Fibroblast of lung (primary cell): ENCODE data around the gene AFMID. TPM values are rescaled to one million over a fixed set of nuclear protein-coding genes. Genes with fewer than 3 reads are reported as not detected.

Experiments
- DNase-seq, 2 donors: peaks; one replicate each; pipeline versions ENCODE4 v3.0.0 to v3.0.0-alpha.2; 2010; ENCODE audit warnings: low read depth in 2 of 2
- H2AFZ ChIP-seq: 2 replicates; pipeline ENCODE4 v1.5.1; 2012; ENCODE audit warnings: low read length, control low read depth, inconsistent platforms
- H3K27ac ChIP-seq: 2 replicates; pipeline ENCODE4 v1.5.1; 2011; ENCODE audit warnings: low read length, control low read depth; ENCODE audit not compliant: insufficient read depth
- H3K27me3 ChIP-seq: 2 replicates; pipeline ENCODE4 v1.5.1; 2011; ENCODE audit warnings: mild to moderate bottlenecking, low read length; ENCODE audit not compliant: control insufficient read depth, insufficient read depth
- H3K36me3 ChIP-seq: 2 replicates; pipeline ENCODE4 v1.5.1; 2011; ENCODE audit warnings: low read length; ENCODE audit not compliant: control insufficient read depth, insufficient read depth
- H3K4me1 ChIP-seq: 2 replicates; pipeline ENCODE4 v1.5.1; 2011; ENCODE audit warnings: low read length; ENCODE audit not compliant: control insufficient read depth, insufficient read depth; ENCODE audit errors: extremely low read depth
- H3K4me2 ChIP-seq: 2 replicates; pipeline ENCODE4 v1.5.1; 2011; ENCODE audit warnings: low read length, control low read depth; ENCODE audit not compliant: insufficient read depth; ENCODE audit errors: extremely low read depth
- H3K4me3 ChIP-seq, 4 experiments: fragments of 200-600 bp in 1 of 4; sonication (generic) in 1 of 4; replicated peaks in 1 of 4; 2 replicates each; pipeline ENCODE4 v1.5.1; 2011 to 2016; ENCODE audit warnings: low read length in 4 of 4, low read depth in 3 of 4, mild to moderate bottlenecking in 3 of 4, control low read depth in 2 of 4, inconsistent platforms in 1 of 4, mixed read lengths in 1 of 4; ENCODE audit not compliant: insufficient read depth in 1 of 4; ENCODE audit errors: control extremely low read depth in 1 of 4
- H3K79me2 ChIP-seq: 2 replicates; pipeline ENCODE4 v1.5.1; 2012; ENCODE audit warnings: mild to moderate bottlenecking, low read length, inconsistent platforms; ENCODE audit not compliant: control insufficient read depth, insufficient read depth
- H3K9ac ChIP-seq: 2 replicates; pipeline ENCODE4 v1.5.1; 2011; ENCODE audit warnings: mild to moderate bottlenecking, low read length, control low read depth; ENCODE audit not compliant: insufficient read depth
- H3K9me3 ChIP-seq: 2 replicates; pipeline ENCODE4 v1.5.1; 2012; ENCODE audit warnings: low read depth, low read length; ENCODE audit not compliant: control insufficient read depth, insufficient read depth
- H4K20me1 ChIP-seq: 2 replicates; pipeline ENCODE4 v1.5.1; 2011; ENCODE audit warnings: low read length; ENCODE audit not compliant: control insufficient read depth, insufficient read depth; ENCODE audit errors: extremely low read depth
- EZH2 ChIP-seq: IDR thresholded peaks from 2 replicates; pipeline ENCODE4 v1.5.1; 2012; ENCODE audit warnings: low read length, control low read depth, mild to moderate bottlenecking; ENCODE audit errors: missing control alignments
- polyA plus RNA-seq, 2 donors: library from polyadenylated mRNA; depleted of rRNA in 1 of 2; stranded (reverse) in 1 of 2; unstranded in 1 of 2; fragments of >200 nt; gene quantifications; 2 replicates each; pipeline ENCODE4 v1.2.1, GENCODE V29; 2011 to 2012; ENCODE audit warnings: missing spikeins in 1 of 2
- total RNA-seq: library from RNA; depleted of rRNA; stranded (reverse); fragments of >200 nt; gene quantifications from 2 replicates; pipeline ENCODE4 v1.2.1, GENCODE V29; 2014
- TF ChIP-seq, protein P1 (sequence below), 2 donors: IDR thresholded peaks in 1 of 2; conservative IDR thresholded peaks in 1 of 2; 1 replicate in 1 of 2; 2 replicates in 1 of 2; pipeline ENCODE4 v1.5.1; 2011 to 2012; ENCODE audit warnings: low read length in 2 of 2, control low read depth in 1 of 2, inconsistent platforms in 1 of 2, low read depth in 1 of 2, mild to moderate bottlenecking in 1 of 2

AFMID gene
- total and polyA plus RNA-seq, 2 donors (not counting 1 experiment from before 2014, with no cell fraction given), result 28.1 to 29.2 TPM

DNA sequence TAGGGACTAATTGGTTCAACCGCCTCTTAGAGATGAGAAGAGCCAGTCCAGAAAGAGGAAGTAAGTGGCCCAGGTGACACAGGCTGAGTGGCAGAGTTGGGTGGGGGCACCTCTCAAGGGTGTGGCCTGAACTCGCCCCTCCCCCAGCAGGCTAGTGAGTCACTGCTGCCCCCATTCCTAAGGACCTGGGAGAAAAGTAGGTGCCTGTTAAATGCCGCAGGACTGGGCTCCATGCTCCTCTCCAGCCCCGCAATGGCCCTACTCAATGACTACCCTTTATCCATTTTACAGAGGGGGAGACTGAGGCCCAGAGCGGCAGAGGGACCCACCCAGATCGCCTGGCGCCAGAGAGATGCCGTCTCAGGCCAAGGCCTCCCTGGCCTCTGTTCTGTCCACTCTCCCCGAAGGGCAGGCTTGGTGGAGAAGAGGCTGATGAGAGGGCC is 52.3 kb downstream of the AFMID start:
- Histone ChIP-seq H4K20me1 (no peaks in the 10 kb centered on the region), H2AFZ (no peak overlapping the region), H3K4me2 (no peak overlapping the region), H3K79me2 (no peaks in the 10 kb centered on the region), H3K4me3 (no peak overlapping the region), H3K9ac (no peak overlapping the region), H3K4me1 (no peaks in the 10 kb centered on the region), H3K36me3 (no peaks in the 10 kb centered on the region), H3K27ac (no peak overlapping the region), H3K9me3 (no peaks in the 10 kb centered on the region), H3K27me3 (peaks cover 3% of the 10 kb centered on the region)
- TF ChIP-seq, protein P1, sequence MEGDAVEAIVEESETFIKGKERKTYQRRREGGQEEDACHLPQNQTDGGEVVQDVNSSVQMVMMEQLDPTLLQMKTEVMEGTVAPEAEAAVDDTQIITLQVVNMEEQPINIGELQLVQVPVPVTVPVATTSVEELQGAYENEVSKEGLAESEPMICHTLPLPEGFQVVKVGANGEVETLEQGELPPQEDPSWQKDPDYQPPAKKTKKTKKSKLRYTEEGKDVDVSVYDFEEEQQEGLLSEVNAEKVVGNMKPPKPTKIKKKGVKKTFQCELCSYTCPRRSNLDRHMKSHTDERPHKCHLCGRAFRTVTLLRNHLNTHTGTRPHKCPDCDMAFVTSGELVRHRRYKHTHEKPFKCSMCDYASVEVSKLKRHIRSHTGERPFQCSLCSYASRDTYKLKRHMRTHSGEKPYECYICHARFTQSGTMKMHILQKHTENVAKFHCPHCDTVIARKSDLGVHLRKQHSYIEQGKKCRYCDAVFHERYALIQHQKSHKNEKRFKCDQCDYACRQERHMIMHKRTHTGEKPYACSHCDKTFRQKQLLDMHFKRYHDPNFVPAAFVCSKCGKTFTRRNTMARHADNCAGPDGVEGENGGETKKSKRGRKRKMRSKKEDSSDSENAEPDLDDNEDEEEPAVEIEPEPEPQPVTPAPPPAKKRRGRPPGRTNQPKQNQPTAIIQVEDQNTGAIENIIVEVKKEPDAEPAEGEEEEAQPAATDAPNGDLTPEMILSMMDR (conservative IDR thresholded peaks at IDR 0.05 in 1 of 2, IDR thresholded peaks at IDR 0.05 in 1 of 2; ENCODE audit: low read depth in 1 of 2, low read length in 2 of 2), result no peak
- no peak for TF ChIP-seq EZH2
- no peak for DNase-seq

DNA sequence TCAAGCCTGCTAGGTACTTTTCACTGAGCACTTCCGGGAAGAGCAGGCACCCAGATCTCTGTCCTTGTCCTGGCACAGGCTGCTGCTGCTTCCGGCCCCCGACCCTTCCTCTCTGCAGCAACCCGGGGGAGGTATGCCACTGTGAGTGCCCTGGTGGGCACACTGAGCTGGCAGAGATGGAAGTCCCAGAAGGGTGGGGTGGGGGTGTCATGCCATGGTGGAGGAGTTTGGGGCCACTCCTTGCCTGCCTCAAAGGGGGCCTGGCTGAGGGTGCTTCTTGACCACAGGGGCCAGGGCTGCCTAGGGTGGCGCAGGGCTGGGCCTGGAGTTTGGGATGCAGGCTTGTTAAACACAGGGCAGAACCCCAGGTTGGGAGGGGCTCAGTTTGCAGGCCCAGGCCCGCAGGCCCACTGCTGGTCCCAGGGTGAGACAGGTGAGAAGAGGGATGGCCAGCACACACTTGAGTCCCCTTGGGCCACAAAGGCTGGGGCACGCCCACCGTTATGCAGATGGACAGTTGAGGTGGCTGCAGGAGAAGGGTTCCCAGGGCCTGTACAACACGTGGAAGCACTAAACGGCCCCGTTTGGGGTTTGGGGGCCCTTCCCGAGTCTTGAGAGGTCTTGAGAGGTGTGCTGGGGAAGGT is 53.0 kb downstream of the AFMID start:
- no peak overlapping the region for H2AFZ ChIP-seq
- no peak overlapping the region for H3K4me2 ChIP-seq
- peaks cover 3% of the 10 kb centered on the region for H3K27me3 ChIP-seq
- no peak overlapping the region for H3K4me3 ChIP-seq
- H3K79me2 ChIP-seq, result no peaks in the 10 kb centered on the region
- H3K9ac ChIP-seq, result no peak overlapping the region
- no peak overlapping the region for H3K27ac ChIP-seq
- H3K36me3 ChIP-seq, result no peaks in the 10 kb centered on the region
- H3K9me3 ChIP-seq, result no peaks in the 10 kb centered on the region
- DNase-seq, result no peak
- TF ChIP-seq EZH2, result no peak
- TF ChIP-seq, protein P1 (conservative IDR thresholded peaks at IDR 0.05 in 1 of 2, IDR thresholded peaks at IDR 0.05 in 1 of 2; ENCODE audit: low read depth in 1 of 2, low read length in 2 of 2), result no peak
- no peaks in the 10 kb centered on the region for H3K4me1 ChIP-seq
- H4K20me1 ChIP-seq, result no peaks in the 10 kb centered on the region

DNA sequence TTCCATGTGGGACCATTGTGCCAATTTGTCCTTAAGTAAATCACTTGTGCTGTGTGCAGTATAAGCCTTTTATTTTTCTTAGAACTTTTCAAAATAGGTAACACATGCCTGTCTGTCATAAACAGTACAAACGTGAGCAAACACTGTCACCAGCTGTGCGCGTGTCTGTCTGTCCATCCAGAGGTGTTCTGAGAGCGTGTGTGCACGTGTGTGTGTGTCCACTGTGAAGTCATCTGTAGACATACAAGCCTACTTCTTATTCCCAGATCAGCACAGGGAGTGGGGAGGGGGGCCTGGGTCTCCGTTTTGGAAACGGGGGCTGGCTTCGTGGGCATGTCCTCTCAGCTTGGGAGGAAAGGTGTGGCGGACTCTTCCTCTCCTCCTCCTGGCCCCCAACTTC is 53.7 kb downstream of the AFMID start:
- H3K36me3 ChIP-seq, result no peaks in the 10 kb centered on the region

More for the DNA sequence above, 53.7 kb downstream of the AFMID start:
- TF ChIP-seq, protein P1 (conservative IDR thresholded peaks at IDR 0.05 in 1 of 2, IDR thresholded peaks at IDR 0.05 in 1 of 2; ENCODE audit: low read depth in 1 of 2, low read length in 2 of 2), result no peak
- TF ChIP-seq EZH2, result no peak
- Histone ChIP-seq H3K27me3 (peaks cover 3% of the 10 kb centered on the region), H3K79me2 (no peaks in the 10 kb centered on the region), H2AFZ (no peak overlapping the region), H3K4me2 (no peak overlapping the region), H3K4me1 (no peaks in the 10 kb centered on the region), H3K9me3 (no peaks in the 10 kb centered on the region), H4K20me1 (no peaks in the 10 kb centered on the region), H3K9ac (no peak overlapping the region), H3K4me3 (no peak overlapping the region), H3K27ac (no peak overlapping the region)
- no peak for DNase-seq
